Dermis blood vessel endothelial cell (primary cell): ENCODE data around the gene ANGEL1. TPM values are rescaled to one million over a fixed set of nuclear protein-coding genes. Genes with fewer than 3 reads are reported as not detected.
A peak's percentile ranks its signal among the peaks of the same experiment; 100 is the strongest.

Source experiments
- DNase-seq: peaks from one replicate; pipeline ENCODE4 v3.0.0; 2010
- total RNA-seq: library from RNA; depleted of rRNA; stranded (reverse); fragments of >200 nt; gene quantifications from 2 replicates; pipeline ENCODE4 v1.2.3, GENCODE V29; 2014

ANGEL1 gene
- total RNA-seq, 1 donor from 2014 or later: 9.4 TPM

DNA sequence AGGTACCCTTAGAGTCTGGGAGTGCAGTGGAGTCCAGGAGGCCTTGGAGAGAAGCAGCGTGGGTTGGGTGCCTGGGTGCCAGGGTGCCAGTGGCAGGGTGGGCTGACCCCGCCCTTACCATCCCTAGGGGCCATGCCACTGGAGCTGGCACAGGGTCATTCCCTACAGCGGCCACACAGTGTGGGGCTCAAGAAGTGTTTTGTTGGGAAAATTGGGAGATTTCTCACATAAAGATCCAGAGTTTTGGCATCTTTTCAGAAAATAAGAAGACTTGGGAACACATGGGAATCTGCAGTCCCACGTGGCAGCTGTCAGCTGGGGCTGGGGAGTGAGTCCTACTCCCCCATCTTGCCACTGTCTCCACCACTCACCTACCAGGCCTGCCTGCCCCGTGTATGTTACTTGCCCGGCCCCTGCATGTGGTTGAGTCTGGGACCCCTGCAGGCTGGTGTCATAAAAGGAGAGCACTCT lies 47.2 kb downstream of the ANGEL1 start:
- no peak for DNase-seq

- DNase-seq: no peak
Observed at GRCh38 chr14:76763096-76764041, 49.3 kb downstream of the ANGEL1 start.

GRCh38 chr14:76762411-76763095 lies 50.1 kb downstream of the ANGEL1 start:
- no peak for DNase-seq

- DNase-seq: no peak
Observed at GRCh38 chr14:76761960-76762410, 50.7 kb downstream of the ANGEL1 start.

- DNase-seq: peak; percentile 77
Observed at GRCh38 chr14:76761136-76761959, 51.3 kb downstream of the ANGEL1 start, which contains the start of gene VASH1. TSS of gene VASH1 (plus strand) at chr14:76761468. CDS start at chr14:76762822, 1,354 bp downstream.

GRCh38 chr14:76760331-76761135 lies 52.1 kb downstream of the ANGEL1 start:
- DNase-seq: no peak

- DNase-seq: no peak
Observed at GRCh38 chr14:76759589-76759988, 53.1 kb downstream of the ANGEL1 start.

DNA sequence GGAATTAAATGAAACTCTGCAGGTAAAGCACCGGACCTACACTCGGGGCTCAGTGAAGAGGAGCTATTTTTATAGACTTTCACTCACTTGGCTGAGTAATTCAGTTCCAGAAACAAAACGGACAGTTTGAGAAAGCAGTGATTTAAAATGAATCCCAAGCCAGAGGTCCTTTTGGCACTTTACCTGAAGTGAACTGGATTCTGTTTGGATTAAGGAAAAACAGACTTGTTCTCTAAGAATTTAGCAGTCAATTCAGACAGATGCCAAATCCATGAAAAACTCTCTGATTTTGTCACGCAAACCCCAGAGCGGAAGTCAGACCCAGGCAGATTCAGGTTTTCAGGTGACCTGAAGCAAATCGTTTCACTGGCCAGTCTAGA lies 56.3 kb downstream of the ANGEL1 start:
- no peak for DNase-seq

GRCh38 chr14:76755610-76756370 lies 56.9 kb downstream of the ANGEL1 start:
- DNase-seq: no peak

DNA sequence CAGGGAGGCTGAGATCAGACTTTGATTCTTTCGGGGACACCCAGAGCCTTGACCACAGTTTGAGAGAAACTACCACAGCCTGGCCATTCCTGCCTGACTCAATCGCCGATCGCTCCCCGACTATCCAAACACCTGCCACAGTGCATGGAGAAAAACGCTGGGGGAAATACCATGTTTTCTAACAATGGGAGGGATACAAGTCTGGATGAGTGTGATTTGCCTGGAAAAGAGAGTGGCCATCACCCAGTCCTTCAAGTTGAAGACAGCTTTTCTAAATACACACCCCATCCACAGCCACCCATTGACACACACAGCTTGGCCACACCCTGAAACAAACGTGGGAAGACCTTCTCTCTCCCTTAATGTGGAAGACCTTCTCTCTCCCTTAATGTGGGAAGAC lies 58.1 kb downstream of the ANGEL1 start:
- no peak for DNase-seq

- DNase-seq: no peak
Observed at GRCh38 chr14:76753541-76754198, 59.0 kb downstream of the ANGEL1 start.

GRCh38 chr14:76752744-76753143 lies 59.9 kb downstream of the ANGEL1 start:
- DNase-seq: no peak

DNA sequence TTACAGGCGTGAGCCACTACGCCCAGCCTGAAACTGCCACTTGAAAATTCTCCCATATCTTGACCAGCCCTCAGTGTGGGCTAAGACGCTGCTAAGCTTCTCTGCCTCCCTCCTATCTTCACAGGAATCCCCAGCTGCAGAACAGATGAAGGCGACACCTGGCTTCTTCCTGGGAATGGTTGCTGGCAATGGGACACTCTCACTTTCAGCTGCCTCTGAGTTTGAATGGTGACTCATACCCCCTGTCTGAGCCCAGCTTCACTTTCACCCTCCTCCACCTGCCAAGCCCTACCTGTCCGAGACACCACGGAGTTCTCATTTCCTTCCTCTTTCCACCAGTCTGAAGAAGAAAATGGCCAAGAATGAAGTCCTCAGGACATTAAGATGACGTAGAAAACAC lies 69.7 kb downstream of the ANGEL1 start:
- DNase-seq: peak; percentile 39

DNA sequence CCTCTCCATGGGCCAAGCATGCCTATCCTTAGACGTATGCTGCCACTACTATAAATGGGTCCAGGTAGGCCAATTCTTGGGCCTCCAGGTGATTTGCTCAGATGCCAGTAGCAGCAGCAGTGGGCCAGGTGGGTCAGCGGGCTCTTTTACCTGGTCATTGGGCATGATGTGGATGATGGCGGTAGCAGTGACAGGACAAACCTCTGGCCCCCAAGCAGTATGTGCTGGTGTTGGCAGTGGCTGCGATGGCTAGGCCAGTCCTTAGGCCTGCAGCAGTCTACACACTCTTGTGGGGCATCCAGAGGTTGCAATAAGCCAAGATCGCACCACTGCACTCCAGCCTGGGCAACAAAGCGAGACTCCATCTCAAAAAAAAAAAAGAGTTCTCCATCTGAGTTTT lies 70.5 kb downstream of the ANGEL1 start:
- no peak for DNase-seq

GRCh38 chr14:76741074-76741473 lies 71.6 kb downstream of the ANGEL1 start:
- DNase-seq: no peak

Other genes starting within 250 kb of the ANGEL1 start
- gene VASH1, start 51.4 kb downstream of the ANGEL1 start, total RNA-seq: 97.0 and 97.9 TPM in 2 replicates
- not detected in 2 replicates for gene LRRC74A, start 13.5 kb upstream of the ANGEL1 start, total RNA-seq
- 11.6 and 17.9 TPM in 2 replicates for gene IRF2BPL, start 215.8 kb upstream of the ANGEL1 start, total RNA-seq